IPS-NIHi7 (cell line): ENCODE data around the gene PAGE2B.
"Not testable (repeated sequence)": the region's sequence is repeated elsewhere in the genome, so short reads cannot be mapped to it uniquely, and the experiment has no call there.

ENCODE experiments used
- DNase-seq: peaks from one replicate; pipeline ENCODE4 v3.0.0; 2012; ENCODE audit warnings: mixed read lengths; ENCODE audit errors: extremely low spot score

The PAGE2B gene

DNA sequence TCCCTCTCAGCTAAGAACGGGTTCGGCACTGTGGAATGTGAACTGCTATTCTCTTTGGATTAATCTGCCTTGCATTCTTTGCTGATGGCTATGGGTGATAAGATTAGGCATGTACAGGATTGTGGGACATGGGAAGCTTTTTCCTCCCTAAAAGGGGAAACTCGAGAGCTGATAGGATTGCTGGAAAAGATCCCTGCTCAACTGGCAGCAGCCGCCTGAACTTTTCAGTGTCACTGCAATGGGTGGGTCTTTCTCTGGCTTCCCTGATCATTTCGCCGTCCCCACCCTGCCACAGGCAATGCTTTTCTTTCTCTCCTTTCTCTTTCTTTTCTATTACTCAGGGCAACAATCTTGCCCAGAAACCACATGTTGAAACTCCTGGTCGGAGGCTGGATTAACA lies 34.5 kb downstream of the PAGE2B start:
- DNase-seq, result no peak

DNA sequence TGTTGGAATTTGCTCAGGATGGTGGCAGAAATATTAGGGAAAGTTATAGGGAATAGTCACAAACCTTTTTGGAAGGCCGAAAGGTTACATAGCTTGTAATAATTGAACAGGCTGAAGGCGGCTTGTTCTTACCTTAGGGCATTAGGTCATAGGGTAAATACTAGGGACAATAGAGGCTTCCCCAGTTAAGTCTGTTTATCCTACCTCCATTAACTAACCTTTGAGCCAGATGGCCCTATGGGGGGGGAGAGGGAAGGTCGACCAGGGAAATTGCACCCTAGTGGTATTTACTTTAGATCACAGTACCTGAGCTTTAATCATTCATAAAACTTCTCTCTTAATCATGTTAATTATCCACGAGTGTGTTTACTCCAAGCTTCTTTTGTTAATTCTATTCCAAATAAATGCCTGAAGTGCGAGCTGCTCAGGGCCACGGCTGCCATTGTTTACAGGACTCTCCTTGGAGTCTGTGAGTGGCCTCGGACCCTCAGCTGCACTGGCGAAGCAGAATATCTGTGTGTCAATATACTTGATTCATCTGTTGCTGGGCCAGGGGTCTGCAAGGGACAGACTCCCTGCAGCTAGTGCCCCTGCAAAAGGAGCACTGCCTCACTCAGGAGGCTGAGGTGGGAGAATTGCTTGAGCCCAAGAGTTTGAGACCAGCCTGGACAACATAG lies 36.9 kb downstream of the PAGE2B start:
- no peak for DNase-seq

DNA sequence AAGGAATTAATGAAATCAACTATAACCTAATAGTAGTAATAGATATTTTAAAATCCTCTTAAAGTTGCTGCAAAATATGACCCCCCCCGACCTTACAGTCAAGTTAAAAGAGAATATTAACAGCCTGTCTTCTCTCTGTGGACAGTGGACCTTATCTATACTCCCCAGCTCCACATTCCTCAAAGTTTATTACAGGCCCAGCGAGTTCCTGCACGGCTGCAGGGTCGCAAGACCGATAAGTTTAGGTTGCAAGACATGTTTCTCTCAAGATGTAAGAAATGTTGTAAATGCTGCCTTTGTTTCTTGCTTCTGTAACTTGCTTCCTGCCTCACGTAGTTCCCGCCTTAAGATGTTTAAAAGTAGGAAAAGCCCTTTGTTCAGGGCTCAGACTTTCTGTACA lies 41.8 kb downstream of the PAGE2B start:
- DNase-seq, result not testable (repeated sequence)

DNA sequence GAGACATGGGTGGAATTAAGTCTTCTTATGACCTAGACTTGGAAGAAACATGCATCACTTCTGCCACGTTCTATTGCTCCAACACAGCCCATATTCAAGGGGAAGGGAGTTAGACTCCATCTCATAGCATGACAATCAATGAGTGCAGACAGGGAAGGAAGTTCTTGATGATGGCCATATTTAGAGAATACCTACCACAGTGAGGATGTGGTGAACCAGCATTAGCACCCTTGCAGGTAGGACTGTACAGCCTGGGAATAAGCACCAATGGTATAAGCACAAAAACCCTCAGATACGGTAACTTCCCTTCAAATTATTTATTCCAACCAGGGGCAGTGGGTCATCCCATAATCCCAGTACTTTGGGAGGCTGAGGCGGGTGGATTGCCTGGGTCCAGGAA lies 43.7 kb downstream of the PAGE2B start:
- DNase-seq, result no peak

DNA sequence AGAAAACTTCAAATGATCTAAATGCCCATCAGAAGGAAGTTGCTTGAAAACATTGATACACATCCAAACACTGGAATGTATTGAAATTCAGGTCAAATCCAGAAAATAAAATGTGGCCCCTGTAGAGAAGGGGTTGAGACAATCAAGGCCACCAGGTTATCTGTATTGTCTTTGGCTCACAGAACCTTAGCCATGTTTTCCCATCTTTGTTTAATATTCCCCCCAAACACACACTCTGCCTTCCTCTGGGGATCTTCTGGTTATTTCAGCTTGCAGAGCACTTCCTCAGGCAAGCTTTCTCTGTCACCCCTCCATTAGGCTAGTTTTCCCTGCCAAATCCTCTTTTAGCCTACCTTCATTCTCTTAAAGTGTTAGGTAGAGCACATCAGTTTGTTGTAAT lies 44.4 kb downstream of the PAGE2B start:
- DNase-seq, result no peak

DNA sequence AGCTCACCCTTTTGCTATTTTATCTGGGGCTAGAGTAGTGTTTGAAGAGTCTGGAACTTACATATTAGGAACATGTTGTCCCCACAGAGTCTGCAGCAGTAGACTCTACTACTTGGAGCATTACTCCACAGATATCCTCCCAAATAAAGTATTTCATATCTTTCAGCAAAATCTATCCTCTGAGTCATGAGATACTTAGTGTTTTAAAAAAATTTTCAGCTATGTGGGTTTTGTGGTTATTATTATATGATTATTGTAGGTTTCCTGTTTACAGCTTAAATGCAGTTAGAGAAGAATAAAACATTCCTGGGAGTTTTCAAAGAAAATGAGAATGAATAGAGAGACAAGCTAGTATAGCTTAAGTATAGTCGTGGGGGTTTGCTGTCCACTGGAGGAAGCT lies 44.9 kb downstream of the PAGE2B start:
- DNase-seq, result no peak

DNA sequence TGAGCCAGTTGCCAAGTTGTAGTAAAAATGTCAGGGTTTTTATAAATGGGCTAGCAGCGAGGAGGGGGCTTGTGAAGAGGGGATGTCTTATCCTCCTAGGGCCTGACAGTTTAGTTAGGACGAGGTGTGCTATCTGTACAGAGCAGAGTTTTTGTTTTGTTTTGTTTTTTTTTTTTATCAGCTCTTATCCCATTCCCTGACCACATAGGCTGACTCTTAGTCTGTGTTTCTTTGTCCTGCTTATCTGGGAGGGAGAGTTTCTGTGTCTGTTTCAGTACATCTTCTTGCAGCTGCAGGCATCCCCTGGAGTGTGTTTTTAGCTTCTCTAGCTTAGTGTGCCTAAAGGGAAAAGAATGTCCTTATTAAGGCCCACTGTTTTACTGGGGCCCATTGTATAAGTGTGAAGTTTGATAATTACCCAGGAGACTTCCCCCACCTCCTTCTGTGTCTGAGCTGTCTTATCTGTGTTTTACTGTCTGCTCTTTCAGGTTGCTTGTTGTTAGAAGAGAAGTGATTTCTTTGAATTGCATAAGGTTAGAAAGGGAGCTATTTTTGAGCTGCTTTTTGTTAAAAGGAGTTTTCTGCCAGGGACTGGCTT lies 46.0 kb downstream of the PAGE2B start:
- DNase-seq, result no peak

DNA sequence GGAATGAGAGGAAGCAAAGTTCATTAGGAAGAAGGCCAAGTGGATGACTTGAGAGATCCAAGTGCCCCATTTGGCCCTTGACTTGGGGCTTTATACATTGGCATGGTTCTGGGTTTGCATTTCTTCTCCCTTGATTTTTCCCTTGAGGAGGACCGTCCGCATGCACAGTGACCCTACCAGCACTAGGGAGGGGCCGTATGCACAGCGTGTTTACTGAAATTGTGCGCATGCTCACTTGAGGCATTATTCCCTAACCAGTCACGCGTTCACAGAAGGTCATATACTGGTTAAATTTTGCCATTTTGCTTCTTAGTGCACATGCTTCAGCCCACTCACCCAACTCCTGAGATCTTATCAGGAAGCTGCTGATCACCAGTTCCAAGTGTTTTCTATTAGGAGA lies 49.1 kb downstream of the PAGE2B start:
- no peak for DNase-seq

DNA sequence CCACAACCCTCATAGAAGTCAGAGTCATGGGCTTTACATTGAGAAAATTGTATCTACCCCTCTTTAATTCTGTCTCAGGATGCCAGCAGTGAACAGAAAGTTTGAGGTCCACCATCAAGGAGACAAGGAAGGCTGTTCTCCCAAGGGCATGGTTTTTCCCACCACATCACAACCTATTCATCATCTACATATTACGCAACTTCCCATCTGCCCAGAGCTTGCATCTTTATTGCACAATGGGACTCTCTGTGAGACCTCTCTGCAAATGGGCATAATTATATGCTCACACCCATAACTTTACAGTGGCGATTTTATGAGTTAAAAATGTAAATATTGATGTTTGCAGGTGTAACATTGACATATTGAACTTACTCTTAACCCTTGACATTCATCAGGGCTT lies 52.9 kb downstream of the PAGE2B start:
- no peak for DNase-seq
